ENCODE measurements around the gene MKI67.

MKI67 gene

GRCh38 chr10:128163701-128164100 is 37.5 kb upstream of the MKI67 start:
- DNase-seq (ENCODE audit: low spot score) (no peak), ATAC-seq (ENCODE audit: low read depth) (no peak)
- Histone ChIP-seq H3K9me3 (ENCODE audit: severe bottlenecking) (no peaks in the 10 kb centered on the region), H3K27me3 (ENCODE audit: insufficient read depth, poor library complexity, severe bottlenecking) (peaks cover 3% of the 10 kb centered on the region), H3K4me1 (ENCODE audit: insufficient read depth, poor library complexity, severe bottlenecking) (no peaks in the 10 kb centered on the region), H3K4me3 (ENCODE audit: severe bottlenecking) (no peak overlapping the region), H3K36me3 (ENCODE audit: low read depth) (no peaks in the 10 kb centered on the region), H3K27ac (ENCODE audit: poor library complexity, severe bottlenecking) (no peak overlapping the region)
- TF ChIP-seq, protein P1, sequence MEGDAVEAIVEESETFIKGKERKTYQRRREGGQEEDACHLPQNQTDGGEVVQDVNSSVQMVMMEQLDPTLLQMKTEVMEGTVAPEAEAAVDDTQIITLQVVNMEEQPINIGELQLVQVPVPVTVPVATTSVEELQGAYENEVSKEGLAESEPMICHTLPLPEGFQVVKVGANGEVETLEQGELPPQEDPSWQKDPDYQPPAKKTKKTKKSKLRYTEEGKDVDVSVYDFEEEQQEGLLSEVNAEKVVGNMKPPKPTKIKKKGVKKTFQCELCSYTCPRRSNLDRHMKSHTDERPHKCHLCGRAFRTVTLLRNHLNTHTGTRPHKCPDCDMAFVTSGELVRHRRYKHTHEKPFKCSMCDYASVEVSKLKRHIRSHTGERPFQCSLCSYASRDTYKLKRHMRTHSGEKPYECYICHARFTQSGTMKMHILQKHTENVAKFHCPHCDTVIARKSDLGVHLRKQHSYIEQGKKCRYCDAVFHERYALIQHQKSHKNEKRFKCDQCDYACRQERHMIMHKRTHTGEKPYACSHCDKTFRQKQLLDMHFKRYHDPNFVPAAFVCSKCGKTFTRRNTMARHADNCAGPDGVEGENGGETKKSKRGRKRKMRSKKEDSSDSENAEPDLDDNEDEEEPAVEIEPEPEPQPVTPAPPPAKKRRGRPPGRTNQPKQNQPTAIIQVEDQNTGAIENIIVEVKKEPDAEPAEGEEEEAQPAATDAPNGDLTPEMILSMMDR (IDR thresholded peaks at IDR 0.05; ENCODE audit: poor library complexity, severe bottlenecking), result no peak

GRCh38 chr10:128161031-128161430 is 34.8 kb upstream of the MKI67 start:
- no peaks in the 10 kb centered on the region for H3K36me3 ChIP-seq (ENCODE audit: low read depth)
- H3K9me3 ChIP-seq (ENCODE audit: severe bottlenecking), result no peaks in the 10 kb centered on the region
- no peak overlapping the region for H3K4me3 ChIP-seq (ENCODE audit: severe bottlenecking)
- DNase-seq (ENCODE audit: low spot score), result no peak
- TF ChIP-seq, protein P1 (IDR thresholded peaks at IDR 0.05; ENCODE audit: poor library complexity, severe bottlenecking), result no peak
- H3K27ac ChIP-seq (ENCODE audit: poor library complexity, severe bottlenecking), result no peak overlapping the region
- H3K27me3 ChIP-seq (ENCODE audit: insufficient read depth, poor library complexity, severe bottlenecking), result peaks cover 2% of the 10 kb centered on the region
- no peak for ATAC-seq (ENCODE audit: low read depth)
- H3K4me1 ChIP-seq (ENCODE audit: insufficient read depth, poor library complexity, severe bottlenecking), result no peaks in the 10 kb centered on the region

DNA sequence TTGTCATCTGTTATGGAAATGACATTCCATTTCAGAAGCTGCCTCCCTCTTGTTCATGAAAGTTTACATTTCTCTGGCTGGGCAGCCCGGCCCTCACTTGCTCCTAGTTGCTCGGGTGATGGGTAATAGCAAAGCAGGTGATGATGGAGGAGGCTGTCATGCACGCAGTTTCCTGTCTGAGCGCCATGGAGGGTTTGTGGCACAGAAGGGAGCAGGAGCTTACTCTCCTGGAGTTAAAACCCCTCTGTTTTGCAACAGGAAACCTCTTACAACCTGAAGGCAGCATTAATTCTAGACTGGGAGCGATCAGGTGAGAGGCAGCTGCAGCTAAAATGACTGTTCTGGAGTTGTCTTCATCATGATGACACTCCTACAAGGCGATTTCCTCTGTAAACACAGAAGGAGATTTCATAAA is 34.1 kb upstream of the MKI67 start:
- no peaks in the 10 kb centered on the region for H3K27me3 ChIP-seq (ENCODE audit: insufficient read depth, poor library complexity, severe bottlenecking)
- no peaks in the 10 kb centered on the region for H3K4me1 ChIP-seq (ENCODE audit: insufficient read depth, poor library complexity, severe bottlenecking)
- no peak overlapping the region for H3K27ac ChIP-seq (ENCODE audit: poor library complexity, severe bottlenecking)
- TF ChIP-seq, protein P1 (IDR thresholded peaks at IDR 0.05; ENCODE audit: poor library complexity, severe bottlenecking), result no peak
- ATAC-seq (ENCODE audit: low read depth) (no peak), DNase-seq (ENCODE audit: low spot score) (no peak)
- H3K9me3 ChIP-seq (ENCODE audit: severe bottlenecking), result no peaks in the 10 kb centered on the region
- no peak overlapping the region for H3K4me3 ChIP-seq (ENCODE audit: severe bottlenecking)
- no peaks in the 10 kb centered on the region for H3K36me3 ChIP-seq (ENCODE audit: low read depth)

DNA sequence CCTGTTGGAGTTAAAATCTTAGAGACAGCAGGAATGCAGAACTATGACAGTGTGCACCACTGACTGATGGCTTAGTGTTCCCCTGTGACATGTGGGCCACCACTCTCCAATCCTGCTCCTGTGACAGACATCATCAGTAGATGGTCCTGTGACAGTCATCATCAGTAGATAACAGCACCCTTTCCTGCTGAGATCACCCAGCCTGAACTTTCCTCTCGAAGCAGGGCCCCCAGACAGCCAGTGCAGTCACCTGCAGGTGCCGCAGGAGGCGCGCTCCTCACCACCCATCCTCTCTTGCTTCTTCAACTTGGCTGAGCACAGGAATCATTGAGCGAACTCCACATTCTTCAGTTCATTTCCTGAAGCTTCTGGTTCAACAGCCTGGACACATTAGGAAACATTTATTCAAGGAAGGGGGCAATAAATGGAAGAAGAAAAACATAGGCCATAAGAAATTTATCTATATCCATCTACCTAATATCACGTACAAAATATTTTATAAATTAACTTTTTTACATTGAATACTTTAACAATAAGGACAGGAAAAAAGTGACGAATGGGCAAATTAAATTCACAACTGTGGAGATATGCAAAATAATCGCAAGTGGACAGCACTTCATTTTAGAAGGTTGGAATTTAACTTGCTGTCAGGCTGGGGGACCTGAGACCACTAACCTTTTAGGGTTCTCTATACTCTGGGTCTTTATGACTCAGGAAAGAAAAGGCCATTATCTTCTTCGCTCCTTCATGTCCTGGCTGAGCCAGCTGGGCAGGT is 32.0 kb upstream of the MKI67 start:
- ATAC-seq (ENCODE audit: low read depth), result no peak
- H3K9me3 ChIP-seq (ENCODE audit: severe bottlenecking), result no peaks in the 10 kb centered on the region
- no peaks in the 10 kb centered on the region for H3K36me3 ChIP-seq (ENCODE audit: low read depth)
- no peak overlapping the region for H3K4me3 ChIP-seq (ENCODE audit: severe bottlenecking)
- DNase-seq (ENCODE audit: low spot score), result no peak
- H3K27ac ChIP-seq (ENCODE audit: poor library complexity, severe bottlenecking), result no peak overlapping the region
- no peaks in the 10 kb centered on the region for H3K4me1 ChIP-seq (ENCODE audit: insufficient read depth, poor library complexity, severe bottlenecking)
- TF ChIP-seq, protein P1 (IDR thresholded peaks at IDR 0.05; ENCODE audit: poor library complexity, severe bottlenecking), result no peak
- no peaks in the 10 kb centered on the region for H3K27me3 ChIP-seq (ENCODE audit: insufficient read depth, poor library complexity, severe bottlenecking)
